Measurements from ENCODE around the gene PVR.

Gene PVR

GRCh38 chr19:44701228-44701627, 57.5 kb downstream of the PVR start:
- H3K27me3 ChIP-seq (ENCODE audit: insufficient read depth, low read length, poor library complexity, severe bottlenecking), result no peaks in the 10 kb centered on the region
- H2AFZ ChIP-seq (ENCODE audit: low read length), result no peak overlapping the region
- no peak overlapping the region for H3K4me3 ChIP-seq (ENCODE audit: low read length, poor library complexity, severe bottlenecking)
- no peaks in the 10 kb centered on the region for H3K9me2 ChIP-seq (replicated peaks; ENCODE audit: low read depth, low read length)
- H3K9me3 ChIP-seq (ENCODE audit: insufficient read depth, low read depth, low read length), result no peaks in the 10 kb centered on the region
- no peaks in the 10 kb centered on the region for H3K36me3 ChIP-seq (ENCODE audit: insufficient read depth, low read length)
- H3K79me2 ChIP-seq (ENCODE audit: insufficient read depth, low read length), result no peaks in the 10 kb centered on the region
- H3K4me1 ChIP-seq (ENCODE audit: insufficient read depth, low read length, poor library complexity, severe bottlenecking), result no peaks in the 10 kb centered on the region
- no peaks in the 10 kb centered on the region for H4K20me1 ChIP-seq (ENCODE audit: insufficient read depth, low read length, poor library complexity, severe bottlenecking)
- no peak overlapping the region for H3K4me2 ChIP-seq (ENCODE audit: low read depth, low read length, poor library complexity, severe bottlenecking)
- no peak overlapping the region for H3K9ac ChIP-seq (ENCODE audit: low read depth, low read length, poor library complexity, severe bottlenecking)
- TF ChIP-seq CTCF (conservative IDR thresholded peaks at IDR 0.05; ENCODE audit: low read length), result no peak
- TF ChIP-seq EZH2phosphoT487 (IDR thresholded peaks at IDR 0.05; ENCODE audit: borderline replicate concordance), result no peak
- H3F3A ChIP-seq (ENCODE audit: low read depth), result no peaks in the 10 kb centered on the region

GRCh38 chr19:44702551-44703176, 59.0 kb downstream of the PVR start:
- Histone ChIP-seq H3K9me3 (ENCODE audit: insufficient read depth, low read depth, low read length) (no peaks in the 10 kb centered on the region), H3K4me2 (ENCODE audit: low read depth, low read length, poor library complexity, severe bottlenecking) (no peak overlapping the region), H3K4me3 (ENCODE audit: low read length, poor library complexity, severe bottlenecking) (no peak overlapping the region), H3K4me1 (ENCODE audit: insufficient read depth, low read length, poor library complexity, severe bottlenecking) (no peaks in the 10 kb centered on the region), H2AFZ (ENCODE audit: low read length) (no peak overlapping the region), H3F3A (ENCODE audit: low read depth) (no peaks in the 10 kb centered on the region), H3K9ac (ENCODE audit: low read depth, low read length, poor library complexity, severe bottlenecking) (no peak overlapping the region), H3K79me2 (ENCODE audit: insufficient read depth, low read length) (no peaks in the 10 kb centered on the region), H4K20me1 (ENCODE audit: insufficient read depth, low read length, poor library complexity, severe bottlenecking) (no peaks in the 10 kb centered on the region), H3K9me2 (replicated peaks; ENCODE audit: low read depth, low read length) (no peaks in the 10 kb centered on the region), H3K36me3 (ENCODE audit: insufficient read depth, low read length) (no peaks in the 10 kb centered on the region), H3K27me3 (ENCODE audit: insufficient read depth, low read length, poor library complexity, severe bottlenecking) (no peaks in the 10 kb centered on the region)
- TF ChIP-seq EZH2phosphoT487 (IDR thresholded peaks at IDR 0.05; ENCODE audit: borderline replicate concordance) (no peak), CTCF (conservative IDR thresholded peaks at IDR 0.05; ENCODE audit: low read length) (no peak)

- Histone ChIP-seq H3K9me2 (replicated peaks; ENCODE audit: low read depth, low read length) (no peaks in the 10 kb centered on the region), H3K4me2 (ENCODE audit: low read depth, low read length, poor library complexity, severe bottlenecking) (no peak overlapping the region), H3K4me3 (ENCODE audit: low read length, poor library complexity, severe bottlenecking) (no peak overlapping the region), H3K79me2 (ENCODE audit: insufficient read depth, low read length) (no peaks in the 10 kb centered on the region), H3K9me3 (ENCODE audit: insufficient read depth, low read depth, low read length) (no peaks in the 10 kb centered on the region), H4K20me1 (ENCODE audit: insufficient read depth, low read length, poor library complexity, severe bottlenecking) (no peaks in the 10 kb centered on the region), H3K4me1 (ENCODE audit: insufficient read depth, low read length, poor library complexity, severe bottlenecking) (no peaks in the 10 kb centered on the region), H3K36me3 (ENCODE audit: insufficient read depth, low read length) (no peaks in the 10 kb centered on the region), H3F3A (ENCODE audit: low read depth) (no peaks in the 10 kb centered on the region), H3K9ac (ENCODE audit: low read depth, low read length, poor library complexity, severe bottlenecking) (no peak overlapping the region), H3K27me3 (ENCODE audit: insufficient read depth, low read length, poor library complexity, severe bottlenecking) (no peaks in the 10 kb centered on the region), H2AFZ (ENCODE audit: low read length) (no peak overlapping the region)
- TF ChIP-seq EZH2phosphoT487 (IDR thresholded peaks at IDR 0.05; ENCODE audit: borderline replicate concordance), result no peak
- no peak for TF ChIP-seq CTCF (conservative IDR thresholded peaks at IDR 0.05; ENCODE audit: low read length)
Observed at GRCh38 chr19:44703336-44704078, 59.8 kb downstream of the PVR start.

Measured in Loucy (cell line).